Lung (tissue), 12 donors: Measurements from ENCODE around the gene RNASE1. TPM values are rescaled to one million over a fixed set of nuclear protein-coding genes. Genes with fewer than 3 reads are reported as not detected.

ENCODE experiments used
- ATAC-seq: fragments of 200-7000 bp; cut with Tn5 transposase; one replicate; pipeline ENCODE4 v1.9.1; 2020; ENCODE audit warnings: moderate number of reproducible peaks; ENCODE audit not compliant: insufficient read depth, low FRiP score
- DNase-seq, 3 donors: peaks; one replicate each; pipeline ENCODE4 v3.0.0-alpha.2; 2013 to 2017
- H3K27ac ChIP-seq, 2 donors: one replicate each; pipeline ENCODE4 v1.5.1; 2013; ENCODE audit warnings: mild to moderate bottlenecking in 2 of 2, moderate library complexity in 2 of 2, control low read depth in 1 of 2, inconsistent platforms in 1 of 2, low read depth in 1 of 2, low read length in 1 of 2
- H3K27me3 ChIP-seq, 3 donors: one replicate each; pipeline ENCODE4 v1.5.1; 2013; ENCODE audit warnings: low read length in 2 of 3; ENCODE audit not compliant: control insufficient read depth in 3 of 3, insufficient read depth in 3 of 3
- H3K36me3 ChIP-seq, 4 donors: one replicate each; pipeline ENCODE4 v1.5.1; 2013; ENCODE audit warnings: low read length in 4 of 4, mild to moderate bottlenecking in 1 of 4, moderate library complexity in 1 of 4; ENCODE audit not compliant: control insufficient read depth in 4 of 4, insufficient read depth in 4 of 4
- H3K4me1 ChIP-seq, 5 donors: one replicate each; pipeline ENCODE4 v1.5.1; 2013; ENCODE audit warnings: low read length in 5 of 5, mild to moderate bottlenecking in 2 of 5, moderate library complexity in 1 of 5; ENCODE audit not compliant: control insufficient read depth in 5 of 5, insufficient read depth in 5 of 5
- H3K4me3 ChIP-seq: one replicate; pipeline ENCODE4 v1.5.1; 2013; ENCODE audit warnings: mild to moderate bottlenecking, control low read depth, moderate library complexity
- H3K9ac ChIP-seq, 2 donors: one replicate each; pipeline ENCODE4 v1.5.1; 2013; ENCODE audit warnings: low read length in 2 of 2, control low read depth in 1 of 2; ENCODE audit not compliant: insufficient read depth in 1 of 2
- H3K9me3 ChIP-seq, 4 donors: one replicate each; pipeline ENCODE4 v1.5.1; 2013; ENCODE audit warnings: low read length in 3 of 4, mild to moderate bottlenecking in 1 of 4, moderate library complexity in 1 of 4; ENCODE audit not compliant: control insufficient read depth in 4 of 4, insufficient read depth in 3 of 4
- WGBS, 2 donors: extraction: QIAGEN DNeasy Blood & Tissue Kit; methylation state at CpG; one replicate each; pipeline ENCODE4 v1.1.7; 2013; 5-methylcytosine and 5-hydroxymethylcytosine counted together
- polyA plus RNA-seq, 2 donors: library from polyadenylated mRNA; stranded (reverse); fragments of 200-250 nt; gene quantifications; one replicate each; pipeline ENCODE4 v1.2.1, GENCODE V29; 2013
- total RNA-seq, 2 donors: library from RNA; depleted of rRNA in 1 of 2; stranded (reverse); fragments of >200 nt in 1 of 2; gene quantifications; one replicate each; pipeline ENCODE4 v1.2.1, GENCODE V29; 2014 to 2021
- TF ChIP-seq, protein P1 (sequence below): IDR thresholded peaks from 2 replicates; pipeline ENCODE4 v1.5.1; 2012; ENCODE audit warnings: mild to moderate bottlenecking; ENCODE audit errors: control extremely low read depth, extremely low read depth
- donor health status: control.
- donor health status: control.
- donor health status: Bipolar disorder and iron deficiency.
- donor health status: healthy.
- donor health status: DM: yes; HTN: yes; CAD: no.

Gene RNASE1
- total and polyA plus RNA-seq, 4 donors: 511 to 1,326 (median 1,000) TPM

DNA sequence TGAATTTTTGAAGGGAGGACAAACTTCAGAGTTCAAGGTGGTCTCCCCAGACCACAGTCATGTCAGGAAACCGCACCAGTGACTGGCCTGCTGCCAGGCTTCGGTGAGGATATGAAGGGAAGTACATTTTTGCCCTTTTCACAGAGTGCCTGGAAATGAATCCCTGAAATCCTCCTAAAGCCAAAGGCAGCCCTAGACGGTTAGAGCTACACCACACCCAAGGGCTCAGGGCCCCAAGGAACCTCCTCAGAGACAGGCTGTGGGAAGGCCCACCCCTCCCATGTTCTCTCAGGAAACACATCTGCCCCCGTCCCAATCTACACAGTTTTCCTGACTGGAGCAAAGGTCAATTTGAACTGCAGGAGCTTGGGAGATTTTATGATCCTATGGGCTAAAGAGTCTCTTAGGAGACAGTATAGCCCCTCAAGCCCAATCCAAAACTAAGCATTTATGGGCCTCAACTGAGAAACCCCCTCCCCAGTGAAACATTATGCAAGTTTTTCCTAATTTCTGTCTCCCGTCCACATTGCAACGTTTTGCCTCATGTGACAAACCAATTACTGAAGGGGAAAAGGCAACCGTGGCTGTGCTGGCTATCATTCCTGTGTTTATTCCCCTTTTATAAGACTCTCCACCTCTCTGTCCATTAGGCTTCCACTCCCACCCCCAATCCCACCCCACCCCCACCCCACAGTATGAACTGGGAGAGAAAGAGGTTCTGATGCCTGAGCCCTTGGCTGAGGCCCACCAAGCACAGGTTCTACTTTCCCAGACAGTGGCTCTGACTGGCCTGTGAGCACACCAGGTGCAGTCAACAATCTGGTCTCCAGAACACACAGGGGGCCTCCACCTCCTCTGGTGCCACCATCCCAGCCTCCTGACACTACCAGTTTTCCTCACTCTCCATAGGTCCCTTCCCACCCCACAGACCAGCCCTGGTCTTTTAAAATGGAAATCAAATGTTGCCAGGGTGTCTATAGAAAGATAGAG lies 9.6 kb upstream of the RNASE1 start:
- WGBS, 2 donors: 18 to 31% methylated on average over 7 of the region's 7 CpGs
- no peak for DNase-seq
- no peak overlapping the region for H3K27ac ChIP-seq

DNA sequence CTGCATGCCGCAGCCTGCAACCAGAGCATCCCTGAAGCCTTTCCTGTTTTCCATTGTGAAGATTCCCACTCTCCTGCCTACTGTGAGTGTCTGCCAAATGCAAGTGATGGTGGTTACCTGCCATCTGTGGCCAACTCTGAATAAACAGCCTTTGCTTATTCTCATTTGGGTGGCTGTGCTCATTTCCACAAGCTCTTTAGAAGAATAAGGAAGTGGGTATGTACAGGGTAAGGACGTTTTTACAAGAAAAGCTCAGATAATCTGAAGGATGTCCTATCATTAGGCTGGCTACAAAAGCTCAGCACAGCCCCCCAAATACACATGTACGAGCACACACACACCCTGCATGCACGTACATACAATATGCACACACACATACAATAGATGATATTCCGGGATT lies 7.3 kb upstream of the RNASE1 start:
- TF ChIP-seq, protein P1, sequence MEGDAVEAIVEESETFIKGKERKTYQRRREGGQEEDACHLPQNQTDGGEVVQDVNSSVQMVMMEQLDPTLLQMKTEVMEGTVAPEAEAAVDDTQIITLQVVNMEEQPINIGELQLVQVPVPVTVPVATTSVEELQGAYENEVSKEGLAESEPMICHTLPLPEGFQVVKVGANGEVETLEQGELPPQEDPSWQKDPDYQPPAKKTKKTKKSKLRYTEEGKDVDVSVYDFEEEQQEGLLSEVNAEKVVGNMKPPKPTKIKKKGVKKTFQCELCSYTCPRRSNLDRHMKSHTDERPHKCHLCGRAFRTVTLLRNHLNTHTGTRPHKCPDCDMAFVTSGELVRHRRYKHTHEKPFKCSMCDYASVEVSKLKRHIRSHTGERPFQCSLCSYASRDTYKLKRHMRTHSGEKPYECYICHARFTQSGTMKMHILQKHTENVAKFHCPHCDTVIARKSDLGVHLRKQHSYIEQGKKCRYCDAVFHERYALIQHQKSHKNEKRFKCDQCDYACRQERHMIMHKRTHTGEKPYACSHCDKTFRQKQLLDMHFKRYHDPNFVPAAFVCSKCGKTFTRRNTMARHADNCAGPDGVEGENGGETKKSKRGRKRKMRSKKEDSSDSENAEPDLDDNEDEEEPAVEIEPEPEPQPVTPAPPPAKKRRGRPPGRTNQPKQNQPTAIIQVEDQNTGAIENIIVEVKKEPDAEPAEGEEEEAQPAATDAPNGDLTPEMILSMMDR: no peak
- Histone ChIP-seq H3K27ac (no peak overlapping the region), H3K9me3 (no peaks in the 10 kb centered on the region), H3K36me3 (no peaks in the 10 kb centered on the region), H3K27me3 (no peaks in the 10 kb centered on the region), H3K9ac (no peak overlapping the region), H3K4me3 (no peak overlapping the region), H3K4me1 (peaks cover 0 to 6% (median 0%) of the 10 kb centered on the region in 5 donors)
- ATAC-seq (no peak), DNase-seq (no peak)
- WGBS, 2 donors: 64 to 75% methylated on average over 5 of the region's 5 CpGs

More for the DNA sequence above, 9.6 kb upstream of the RNASE1 start:
- Histone ChIP-seq H3K4me3 (no peak overlapping the region), H3K4me1 (peaks cover 0 to 5% (median 0%) of the 10 kb centered on the region in 5 donors), H3K9ac (no peak overlapping the region), H3K27me3 (no peaks in the 10 kb centered on the region), H3K36me3 (no peaks in the 10 kb centered on the region), H3K9me3 (no peaks in the 10 kb centered on the region)
- ATAC-seq: no peak
- TF ChIP-seq, protein P1: no peak

DNA sequence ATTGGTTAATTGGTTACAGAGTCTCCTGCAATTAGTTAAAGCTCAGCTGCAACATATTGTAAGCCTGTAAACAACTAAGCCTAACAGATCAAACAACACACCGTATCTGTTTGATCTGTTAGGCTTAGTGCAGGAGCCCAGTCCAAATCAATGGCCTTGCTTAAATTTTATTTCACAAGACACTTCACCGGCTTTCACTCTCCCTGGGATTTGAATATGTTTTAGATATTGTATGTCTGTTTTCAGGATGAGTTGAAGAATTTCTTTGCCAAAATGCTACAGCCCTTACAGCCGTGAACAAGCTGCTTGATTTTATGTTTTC lies 5.5 kb upstream of the RNASE1 start:
- Histone ChIP-seq H3K9ac (no peak overlapping the region), H3K4me1 (peaks cover 0 to 8% (median 3%) of the 10 kb centered on the region in 5 donors), H3K9me3 (no peaks in the 10 kb centered on the region), H3K27me3 (no peaks in the 10 kb centered on the region), H3K4me3 (no peak overlapping the region), H3K36me3 (no peaks in the 10 kb centered on the region), H3K27ac (no peak overlapping the region)
- TF ChIP-seq, protein P1: no peak
- ATAC-seq: no peak
- DNase-seq: no peak
- 66 to 83% methylated on average over 3 of the region's 3 CpGs for WGBS, 2 donors
